ENCODE data around the gene TCEA3. TPM values are rescaled to one million over a fixed set of nuclear protein-coding genes. Genes with fewer than 3 reads are reported as not detected.

The TCEA3 gene
- total RNA-seq, 2 donors from 2014 or later: 110 to 140 TPM

- DNase-seq: no peak
- Histone ChIP-seq H3K27me3 (no peaks in the 10 kb centered on the region), H3K4me1 (peaks cover 33% of the 10 kb centered on the region), H3K9me3 (peaks cover 0 to 17% (median 0%) of the 10 kb centered on the region in 3 donors), H3K4me3 (peak overlapping the region; percentile 16 to 31), H3K27ac (peak overlapping the region; percentile 84 to 97 (median 93)), H3K36me3 (replicated peaks in 1 of 2; ENCODE audit: insufficient read depth in 1 of 2, low read depth in 2 of 2) (peaks cover 7 to 11% of the 10 kb centered on the region in 2 donors)
- ATAC-seq: no peak
- TF ChIP-seq POLR2A (IDR thresholded peaks at IDR 0.05) (no peak), CTCF (IDR thresholded peaks at IDR 0.05) (no peak)
- 26 to 39% methylated on average over 9 of the region's 9 CpGs for WGBS, 2 donors
- intact Hi-C loops (cut with DNase I): no loop called here
Measured at GRCh38 chr1:23367451-23367790, 57.1 kb downstream of the TCEA3 start.

GRCh38 chr1:23366598-23366997 lies 58.0 kb downstream of the TCEA3 start:
- Histone ChIP-seq H3K27ac (peak overlapping the region in 2 of 4 donors; percentile 97), H3K4me3 (no peak overlapping the region), H3K27me3 (no peaks in the 10 kb centered on the region), H3K4me1 (peaks cover 33% of the 10 kb centered on the region), H3K9me3 (peaks cover 0 to 26% (median 0%) of the 10 kb centered on the region in 3 donors), H3K36me3 (replicated peaks in 1 of 2; ENCODE audit: insufficient read depth in 1 of 2, low read depth in 2 of 2) (peaks cover 13 to 19% of the 10 kb centered on the region in 2 donors)
- no peak for ATAC-seq
- no peak for DNase-seq
- intact Hi-C loops (cut with DNase I): no loop called here
- 27 to 30% methylated on average over 5 of the region's 5 CpGs for WGBS, 2 donors
- TF ChIP-seq POLR2A (IDR thresholded peaks at IDR 0.05): no peak
- TF ChIP-seq CTCF (IDR thresholded peaks at IDR 0.05): no peak

- peaks cover 29% of the 10 kb centered on the region for H3K4me1 ChIP-seq
- peaks cover 15 to 19% of the 10 kb centered on the region in 2 donors for H3K36me3 ChIP-seq (replicated peaks in 1 of 2; ENCODE audit: insufficient read depth in 1 of 2, low read depth in 2 of 2)
- H3K4me3 ChIP-seq: no peak overlapping the region
- DNase-seq (no peak), ATAC-seq (no peak)
- WGBS, 2 donors: 90 to 96% methylated on average over 2 of the region's 2 CpGs
- peaks cover 0 to 30% (median 0%) of the 10 kb centered on the region in 3 donors for H3K9me3 ChIP-seq
- intact Hi-C loops (cut with DNase I): no loop called here
- TF ChIP-seq POLR2A (IDR thresholded peaks at IDR 0.05): no peak
- TF ChIP-seq CTCF (IDR thresholded peaks at IDR 0.05): no peak
- no peak overlapping the region for H3K27ac ChIP-seq
- H3K27me3 ChIP-seq: no peaks in the 10 kb centered on the region
Measured at GRCh38 chr1:23366146-23366545, 58.4 kb downstream of the TCEA3 start.

GRCh38 chr1:23362218-23362713 lies 62.3 kb downstream of the TCEA3 start:
- ATAC-seq: no peak
- Histone ChIP-seq H3K36me3 (replicated peaks in 1 of 2; ENCODE audit: insufficient read depth in 1 of 2, low read depth in 2 of 2) (peaks cover 16 to 19% of the 10 kb centered on the region in 2 donors), H3K27ac (no peak overlapping the region), H3K4me1 (peaks cover 12% of the 10 kb centered on the region), H3K9me3 (peaks cover 0 to 31% (median 0%) of the 10 kb centered on the region in 3 donors), H3K4me3 (no peak overlapping the region), H3K27me3 (no peaks in the 10 kb centered on the region)
- intact Hi-C loops (cut with DNase I): no loop called here
- no peak for DNase-seq
- WGBS, 2 donors: 97 to 100% methylated on average over 13 of the region's 13 CpGs
- TF ChIP-seq CTCF (IDR thresholded peaks at IDR 0.05): no peak
- no peak for TF ChIP-seq POLR2A (IDR thresholded peaks at IDR 0.05)

- H3K36me3 ChIP-seq (replicated peaks in 1 of 2; ENCODE audit: insufficient read depth in 1 of 2, low read depth in 2 of 2): peaks cover 15 to 16% of the 10 kb centered on the region in 2 donors
- no peaks in the 10 kb centered on the region for H3K27me3 ChIP-seq
- no peak overlapping the region for H3K4me3 ChIP-seq
- peaks cover 0 to 22% (median 0%) of the 10 kb centered on the region in 3 donors for H3K9me3 ChIP-seq
- H3K27ac ChIP-seq: no peak overlapping the region
- H3K4me1 ChIP-seq: no peaks in the 10 kb centered on the region
- no peak for ATAC-seq
- TF ChIP-seq POLR2A (IDR thresholded peaks at IDR 0.05) (no peak), CTCF (IDR thresholded peaks at IDR 0.05) (no peak)
- intact Hi-C loops (cut with DNase I): no loop called here
- 88 to 96% methylated on average over 3 of the region's 3 CpGs for WGBS, 2 donors
- no peak for DNase-seq
Measured at GRCh38 chr1:23358310-23358875, 66.2 kb downstream of the TCEA3 start.

Measured in body of pancreas (tissue), 4 donors.